ENCODE results near the gene CRB2.

Gene CRB2

GRCh38 chr9:123408313-123409262 lies 52.6 kb downstream of the CRB2 start:
- DNase-seq = no peak

DNA sequence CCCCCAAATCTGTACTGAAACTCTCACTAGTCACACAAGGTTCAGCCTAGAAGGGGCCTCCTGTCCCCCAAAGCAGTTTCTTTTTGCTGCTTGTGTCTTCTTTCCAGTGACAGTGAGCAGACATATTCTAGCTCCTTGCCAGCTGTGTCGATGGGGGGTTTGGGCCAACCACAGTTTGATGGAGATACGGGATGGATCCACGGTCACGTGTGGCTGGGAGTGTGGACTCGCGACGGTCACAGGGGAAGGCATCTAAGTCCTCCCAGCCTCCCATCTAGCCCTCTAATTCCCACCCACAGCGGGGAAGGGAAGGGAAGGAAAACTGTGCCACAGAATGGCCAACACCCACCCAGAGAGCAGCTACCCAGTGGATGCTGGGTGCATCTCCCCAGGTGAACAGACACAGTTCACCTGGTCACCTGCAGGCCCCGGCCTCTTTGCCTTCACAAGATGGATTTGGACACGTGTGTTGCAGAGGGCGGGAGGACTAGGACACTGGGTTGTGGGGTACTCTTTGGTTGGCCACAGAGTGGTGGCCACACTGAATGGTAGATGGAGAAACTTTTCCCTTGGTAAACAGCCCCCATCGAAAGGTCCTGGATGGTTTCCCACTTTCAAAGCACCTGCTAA lies 54.4 kb downstream of the CRB2 start:
- no peak for DNase-seq

- no peak for DNase-seq
Observed at GRCh38 chr9:123411191-123411590, 55.2 kb downstream of the CRB2 start.

DNA sequence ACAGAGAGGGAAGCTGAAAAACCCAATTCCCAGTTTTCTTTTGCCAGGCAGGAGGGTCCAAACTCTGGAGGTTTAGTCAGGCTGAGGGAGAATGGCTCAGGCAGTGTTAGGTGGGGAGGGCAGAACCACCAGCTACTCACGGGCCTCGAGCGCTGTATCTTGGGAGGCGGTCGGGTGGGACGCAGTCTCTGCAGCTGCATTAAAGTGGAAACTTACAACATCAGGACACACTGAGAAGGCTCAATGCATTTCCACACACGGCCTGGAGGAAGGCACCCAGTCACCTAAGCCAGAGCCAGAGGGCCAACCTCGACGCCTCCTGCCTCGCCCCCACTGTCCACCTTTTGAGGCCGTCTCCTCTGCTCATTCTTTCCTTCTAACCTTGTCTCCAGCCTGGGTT lies 55.6 kb downstream of the CRB2 start:
- DNase-seq = no peak

DNA sequence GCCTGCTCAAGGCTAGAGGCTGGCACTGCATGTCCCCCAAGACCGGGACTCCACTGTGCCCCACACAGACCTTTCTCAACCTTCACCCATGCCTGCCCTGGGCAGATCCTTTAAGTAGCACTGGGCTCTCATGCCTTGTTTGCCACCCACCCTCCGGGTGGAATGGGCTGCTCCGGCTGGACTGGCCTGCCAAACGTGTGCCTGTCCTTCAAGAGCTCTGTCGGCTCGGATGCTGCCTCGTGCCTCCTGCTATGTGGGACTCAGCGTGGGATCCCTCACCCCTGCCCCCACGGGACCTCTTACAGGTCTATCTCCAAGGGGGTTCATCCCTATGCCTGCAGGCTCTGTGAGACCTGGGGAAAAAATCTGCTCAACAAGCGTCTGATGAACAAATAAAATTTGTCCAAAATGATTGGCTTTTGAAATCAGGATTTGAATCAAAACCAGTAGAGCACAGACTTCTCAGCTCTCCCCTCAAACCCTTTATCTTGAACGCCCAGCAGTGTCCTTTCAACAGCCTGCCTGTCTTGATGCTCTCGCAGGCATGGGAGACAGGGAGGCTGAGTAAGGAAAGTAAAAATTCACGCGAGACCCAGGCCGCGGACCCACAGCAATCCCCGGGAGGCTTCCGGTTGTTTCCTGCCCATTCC lies 56.3 kb downstream of the CRB2 start:
- DNase-seq = no peak

- no peak for DNase-seq
Observed at GRCh38 chr9:123414204-123414603, 58.2 kb downstream of the CRB2 start.

- no peak for DNase-seq
Observed at GRCh38 chr9:123414936-123415930, 59.2 kb downstream of the CRB2 start.

DNA sequence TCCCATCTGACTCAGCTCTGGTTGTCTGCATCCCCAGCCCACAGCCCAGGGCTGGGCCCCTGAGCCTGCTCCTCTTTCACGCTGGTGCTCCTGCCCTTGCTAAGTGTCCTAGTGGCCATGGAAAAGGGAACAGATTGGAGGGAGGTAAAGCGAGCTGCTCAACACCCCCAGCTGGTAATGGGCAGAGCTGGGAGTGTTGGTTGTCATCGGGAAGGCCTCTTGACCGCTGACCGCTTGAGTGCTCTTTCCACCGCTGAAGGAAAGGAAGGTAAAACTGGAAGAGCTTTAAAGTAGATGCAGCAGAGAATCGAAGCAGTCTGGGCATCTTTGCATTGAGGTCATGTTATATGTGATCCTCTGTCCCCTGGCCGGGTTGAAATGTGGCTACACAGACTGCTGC lies 60.2 kb downstream of the CRB2 start:
- DNase-seq = no peak

DNA sequence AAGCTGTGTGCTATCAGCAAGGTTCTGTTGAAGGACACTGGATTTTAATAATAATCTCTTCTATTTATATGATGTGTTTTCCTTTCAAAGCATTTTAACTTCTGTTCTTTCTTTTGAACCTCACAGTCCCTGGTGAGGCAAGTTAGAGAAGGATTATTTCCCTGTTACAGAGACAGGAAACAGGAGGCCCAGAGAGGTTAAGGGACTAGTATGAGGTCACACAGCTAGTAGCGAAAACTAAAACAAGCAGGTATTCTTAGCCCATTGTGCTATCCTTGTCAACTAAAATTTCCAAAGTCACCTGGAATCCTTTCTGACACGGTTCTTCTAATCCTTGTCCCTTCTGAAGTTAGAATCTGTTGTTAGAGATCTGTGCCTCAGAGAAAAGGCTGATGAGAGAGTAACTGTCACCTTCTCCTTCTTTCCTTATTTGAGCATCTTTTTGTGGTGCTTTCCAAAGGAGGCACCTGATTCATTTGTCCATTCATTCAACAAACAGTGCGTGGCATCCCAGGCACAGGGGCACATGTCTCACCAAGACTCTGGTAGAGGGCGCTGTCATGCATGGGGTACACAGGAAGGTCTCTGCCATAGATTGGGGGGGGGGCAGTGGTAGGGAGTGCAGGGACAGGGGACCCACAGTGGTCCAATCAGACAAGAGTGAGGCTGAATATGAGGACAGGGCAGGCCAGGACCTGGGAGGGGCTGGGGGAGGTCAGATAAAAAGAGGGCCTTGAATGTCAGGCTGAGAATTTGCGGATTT lies 61.5 kb downstream of the CRB2 start:
- no peak for DNase-seq

DNA sequence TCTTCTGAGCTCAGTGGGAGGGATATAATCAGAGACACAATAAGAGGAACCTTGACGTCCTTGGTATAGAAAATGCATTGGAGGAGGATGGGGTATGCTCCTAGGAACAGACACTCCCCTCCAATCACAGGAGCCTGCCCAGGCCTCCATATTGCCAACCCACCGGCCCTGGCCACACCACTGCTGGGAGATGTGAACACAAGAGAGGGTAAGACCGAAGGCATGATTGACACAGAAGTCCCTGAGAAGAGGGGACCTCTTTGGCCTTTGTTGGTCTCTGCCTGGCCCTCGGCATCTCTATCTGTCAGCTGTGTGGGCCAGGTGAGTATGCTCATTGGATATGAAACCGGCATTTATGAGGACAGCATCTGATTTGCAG lies 62.0 kb downstream of the CRB2 start:
- DNase-seq = no peak

DNA sequence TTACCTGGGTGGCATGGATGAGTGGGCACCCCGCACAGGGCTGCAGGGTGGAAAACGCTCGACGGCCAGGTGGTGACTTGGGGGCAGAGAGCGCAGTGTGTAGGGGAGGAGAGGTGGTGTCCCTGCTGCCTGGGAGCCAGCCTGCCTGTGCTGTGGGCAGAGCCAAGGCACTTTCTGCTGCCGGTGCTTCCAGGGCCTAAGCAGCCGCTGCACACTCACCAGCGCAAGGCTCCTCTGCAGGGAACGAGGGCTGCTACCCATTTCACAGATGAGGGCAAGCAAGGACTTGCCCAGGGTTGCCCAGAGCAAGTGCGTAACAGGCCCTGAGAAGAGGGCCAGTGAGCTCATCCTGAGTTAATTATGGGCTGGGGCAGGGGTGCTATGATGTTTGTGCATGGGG lies 62.5 kb downstream of the CRB2 start:
- no peak for DNase-seq

DNA sequence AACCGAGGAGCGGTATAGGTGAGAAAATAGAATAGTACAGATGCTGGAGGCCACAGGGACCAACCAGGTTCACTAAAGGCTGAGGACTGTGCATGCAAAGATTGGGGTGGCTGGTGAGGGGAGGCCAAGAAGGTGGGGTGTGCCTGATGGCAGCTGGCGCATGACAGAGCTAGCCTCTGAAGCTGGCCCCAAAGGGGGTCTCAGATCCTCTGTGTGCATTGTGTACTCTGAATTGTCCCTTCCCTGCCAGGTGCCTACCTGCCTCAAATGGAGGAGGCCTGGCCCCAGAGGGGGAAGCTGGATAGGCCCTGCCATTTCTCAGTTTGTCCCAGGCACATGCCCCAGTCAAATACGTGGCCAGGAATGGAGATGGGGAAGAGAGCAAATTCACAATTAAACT lies 63.1 kb downstream of the CRB2 start:
- no peak for DNase-seq

- no peak for DNase-seq
Observed at GRCh38 chr9:123419721-123420591, 64.0 kb downstream of the CRB2 start.

DNA sequence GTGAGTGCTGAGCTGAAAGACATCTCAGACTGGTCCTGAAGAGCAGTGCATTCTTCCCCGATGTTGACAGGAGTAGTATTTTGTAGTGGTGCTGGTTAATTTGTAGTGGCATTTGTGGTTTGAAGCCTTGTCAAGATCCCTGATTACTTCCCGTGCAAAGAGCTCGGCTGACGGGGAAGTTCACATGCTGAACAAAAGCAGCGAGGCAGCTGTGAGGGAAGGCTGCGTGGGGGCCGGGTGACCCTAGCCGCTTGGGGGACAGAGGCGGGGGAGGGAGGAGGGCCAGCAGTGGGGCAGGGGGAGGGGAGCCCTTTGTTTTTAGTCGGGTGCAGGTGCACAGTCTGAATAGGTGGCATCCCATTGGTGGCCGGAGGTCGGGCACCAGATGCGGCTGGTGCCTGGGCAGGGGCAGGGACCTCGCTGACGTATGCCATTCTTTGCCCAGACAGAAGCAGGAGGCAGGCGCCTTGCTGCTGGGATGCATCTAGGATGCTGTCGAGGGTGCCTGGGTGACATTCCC lies 64.7 kb downstream of the CRB2 start:
- DNase-seq = no peak

- no peak for DNase-seq
Observed at GRCh38 chr9:123421186-123421585, 65.2 kb downstream of the CRB2 start.

DNA sequence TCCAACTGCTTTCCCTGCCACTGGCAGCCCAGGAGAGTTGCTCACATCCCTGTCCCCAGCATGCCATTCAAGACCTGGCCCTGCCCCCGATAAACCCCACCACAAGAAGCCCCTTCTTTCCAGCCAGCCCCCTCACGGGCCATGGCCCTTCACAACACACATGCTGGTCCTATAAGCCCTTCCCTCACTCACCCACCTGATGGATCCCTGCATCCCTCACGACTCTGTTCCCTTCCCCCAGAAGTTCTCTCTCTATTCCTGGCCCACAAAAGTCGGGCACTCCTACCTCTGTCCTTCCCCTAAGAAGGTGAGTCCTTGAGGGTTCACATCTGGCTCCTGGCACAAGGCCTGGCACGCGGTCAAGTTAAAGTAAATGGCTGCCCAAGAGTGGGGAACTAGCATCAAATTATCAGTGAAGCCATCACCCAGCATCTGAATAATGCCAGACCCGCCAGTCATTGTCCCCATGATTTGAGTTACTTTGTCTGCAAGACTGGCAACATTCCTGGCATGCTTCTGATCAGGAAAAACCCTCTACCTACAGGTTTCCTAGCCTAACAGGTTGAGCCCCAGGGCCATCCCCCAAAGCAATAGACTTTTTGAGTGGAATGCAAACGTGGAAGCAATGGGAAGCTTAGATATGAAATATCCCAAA lies 65.9 kb downstream of the CRB2 start:
- no peak for DNase-seq

- DNase-seq = no peak
Observed at GRCh38 chr9:123422635-123423310, 66.8 kb downstream of the CRB2 start.

DNA sequence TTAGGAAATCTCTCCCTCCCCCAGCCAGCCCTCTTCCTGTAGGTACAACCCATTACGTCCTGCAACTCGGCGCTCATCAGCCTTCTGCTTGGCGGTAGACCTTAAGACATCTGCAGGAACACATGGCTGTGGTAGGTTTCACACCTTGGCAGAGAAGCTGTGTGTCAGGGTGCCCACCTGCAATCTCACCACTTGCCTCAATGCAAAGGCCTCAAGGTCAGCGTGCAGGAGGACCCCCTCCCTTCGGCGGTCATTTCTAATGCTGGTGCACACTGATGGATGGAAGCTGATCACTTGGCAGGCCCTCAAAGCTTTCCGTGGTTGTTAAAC lies 67.3 kb downstream of the CRB2 start:
- no peak for DNase-seq

GRCh38 chr9:123424131-123424530 lies 68.1 kb downstream of the CRB2 start:
- no peak for DNase-seq

Data from suppressor macrophage treated with lipopolysaccharide for 1 hour (primary cell).